ENCODE results near the gene XPOT.

DNA sequence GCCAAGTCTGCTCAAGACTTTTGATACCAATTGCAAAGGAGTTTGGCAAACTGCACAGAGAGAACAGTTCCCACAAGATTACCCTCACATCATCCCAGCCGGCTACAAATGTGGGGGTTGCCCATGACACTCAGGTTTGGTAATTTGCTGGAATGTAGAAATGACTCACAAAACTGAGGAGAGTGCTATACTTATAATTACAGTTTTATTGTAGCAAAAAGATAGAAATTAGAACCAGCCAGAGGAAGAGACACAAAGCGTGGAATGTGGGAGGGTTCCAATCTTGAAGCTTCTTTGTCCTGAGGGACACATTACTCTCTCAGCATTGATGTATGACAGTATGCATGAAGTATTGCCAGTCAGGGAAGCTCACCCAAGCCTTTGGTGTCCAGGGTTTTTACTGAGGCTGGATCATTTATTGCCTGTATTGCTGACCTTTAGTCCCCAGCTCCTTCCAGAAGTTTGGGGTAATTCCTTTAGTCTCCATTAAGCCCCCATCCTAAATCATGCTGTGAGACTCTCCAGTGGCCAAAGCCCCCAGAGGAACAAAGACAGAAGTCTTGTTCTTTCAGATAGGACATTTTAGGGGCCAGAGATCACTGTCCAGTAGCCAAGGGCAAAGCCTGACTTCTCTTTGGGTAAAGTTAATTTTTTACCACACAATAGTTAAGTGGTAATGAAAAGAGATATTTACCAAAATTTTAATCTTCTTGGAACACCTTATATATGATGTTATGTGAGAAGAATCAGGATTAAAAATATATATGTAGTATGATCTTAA is 57.6 kb downstream of the XPOT start:
- TF ChIP-seq CTCF (IDR thresholded peaks at IDR 0.05) (no peak), TCF7L2 (IDR thresholded peaks at IDR 0.05; ENCODE audit: low read depth, low read length) (no peak), REST (IDR thresholded peaks at IDR 0.05; ENCODE audit: insufficient read depth in 1 of 2, low read depth in 2 of 2, low read length in 1 of 2) (no peak)
